Brain microvascular endothelial cell (primary cell): Measurements from ENCODE around the gene TESMIN.
A peak's percentile ranks its signal among the peaks of the same experiment; 100 is the strongest.

ENCODE experiments used
- DNase-seq: peaks from one replicate; pipeline ENCODE4 v3.0.0-alpha.2; 2020
- H3K27ac ChIP-seq: fragments of 250-450 bp; sonication (Bioruptor Pico); 2 replicates; pipeline ENCODE4 v1.5.1; 2020; ENCODE audit warnings: mild to moderate bottlenecking, moderate library complexity
- H3K27me3 ChIP-seq: fragments of 250-450 bp; sonication (Bioruptor Pico); replicated peaks from 2 replicates; pipeline ENCODE4 v1.5.1; 2020; ENCODE audit warnings: mild to moderate bottlenecking
- H3K36me3 ChIP-seq: fragments of 250-450 bp; sonication (Bioruptor Pico); replicated peaks from 2 replicates; pipeline ENCODE4 v1.5.1; 2020; ENCODE audit warnings: mild to moderate bottlenecking
- H3K4me3 ChIP-seq: 2 replicates; pipeline ENCODE4 v1.5.1; 2011; ENCODE audit warnings: low read depth, mild to moderate bottlenecking, control low read depth, low read length, moderate library complexity
- in situ Hi-C: cut with HindIII; loops from 2 replicates; pipeline ENCODE4 v1.10.0; 2017; ENCODE audit warnings: low sequenced_read_pairs, low pct_ligation_motif_present
- TF ChIP-seq, protein P1 (sequence below): IDR thresholded peaks from 2 replicates; pipeline ENCODE4 v1.5.1; 2011; ENCODE audit warnings: low read depth, mild to moderate bottlenecking, moderate library complexity, low read length, control low read depth, inconsistent platforms; ENCODE audit errors: missing control alignments

TESMIN gene, protein sequence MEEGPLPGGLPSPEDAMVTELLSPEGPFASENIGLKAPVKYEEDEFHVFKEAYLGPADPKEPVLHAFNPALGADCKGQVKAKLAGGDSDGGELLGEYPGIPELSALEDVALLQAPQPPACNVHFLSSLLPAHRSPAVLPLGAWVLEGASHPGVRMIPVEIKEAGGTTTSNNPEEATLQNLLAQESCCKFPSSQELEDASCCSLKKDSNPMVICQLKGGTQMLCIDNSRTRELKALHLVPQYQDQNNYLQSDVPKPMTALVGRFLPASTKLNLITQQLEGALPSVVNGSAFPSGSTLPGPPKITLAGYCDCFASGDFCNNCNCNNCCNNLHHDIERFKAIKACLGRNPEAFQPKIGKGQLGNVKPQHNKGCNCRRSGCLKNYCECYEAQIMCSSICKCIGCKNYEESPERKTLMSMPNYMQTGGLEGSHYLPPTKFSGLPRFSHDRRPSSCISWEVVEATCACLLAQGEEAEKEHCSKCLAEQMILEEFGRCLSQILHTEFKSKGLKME

DNA sequence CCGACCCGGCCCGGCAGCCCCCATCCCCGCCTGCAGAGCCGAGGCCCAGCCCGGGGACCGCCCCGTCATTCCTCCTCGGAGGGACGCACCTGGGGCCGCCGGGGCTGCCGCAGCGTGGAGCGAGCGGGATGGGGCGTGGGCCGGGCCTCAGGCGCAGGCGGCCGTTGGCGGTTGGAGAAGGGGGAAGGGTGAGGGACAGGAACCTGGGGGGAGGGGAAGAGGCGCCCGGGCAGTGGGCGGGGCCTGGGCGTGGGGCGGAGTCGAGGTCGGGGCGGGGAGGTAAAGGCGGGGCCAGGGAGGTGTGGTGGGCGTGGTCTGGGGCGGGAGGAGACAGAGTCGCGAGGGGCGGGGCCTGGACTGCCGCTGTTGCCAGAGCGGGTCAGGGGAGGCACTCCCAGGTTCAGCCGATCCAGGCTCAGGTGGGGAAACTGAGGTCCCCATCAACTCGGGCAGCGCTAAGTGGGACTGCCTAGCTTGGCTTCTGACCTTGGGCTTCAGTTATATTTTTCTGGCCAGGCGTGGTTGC, at the start of gene TESMIN:
Gene TESMIN, minus strand, starts transcription at position 190 of the 526 bp plus-strand sequence. CDS start 860 bp downstream, outside the sequence.
- peak within 1 kb of the TSS; percentile 36 for H3K4me3 ChIP-seq
- H3K27ac ChIP-seq, result no peak within 1 kb of the TSS
- in situ Hi-C loops, result no loop called here
- H3K27me3 ChIP-seq, result no peaks in the 10 kb centered on the region
- TF ChIP-seq, protein P1, sequence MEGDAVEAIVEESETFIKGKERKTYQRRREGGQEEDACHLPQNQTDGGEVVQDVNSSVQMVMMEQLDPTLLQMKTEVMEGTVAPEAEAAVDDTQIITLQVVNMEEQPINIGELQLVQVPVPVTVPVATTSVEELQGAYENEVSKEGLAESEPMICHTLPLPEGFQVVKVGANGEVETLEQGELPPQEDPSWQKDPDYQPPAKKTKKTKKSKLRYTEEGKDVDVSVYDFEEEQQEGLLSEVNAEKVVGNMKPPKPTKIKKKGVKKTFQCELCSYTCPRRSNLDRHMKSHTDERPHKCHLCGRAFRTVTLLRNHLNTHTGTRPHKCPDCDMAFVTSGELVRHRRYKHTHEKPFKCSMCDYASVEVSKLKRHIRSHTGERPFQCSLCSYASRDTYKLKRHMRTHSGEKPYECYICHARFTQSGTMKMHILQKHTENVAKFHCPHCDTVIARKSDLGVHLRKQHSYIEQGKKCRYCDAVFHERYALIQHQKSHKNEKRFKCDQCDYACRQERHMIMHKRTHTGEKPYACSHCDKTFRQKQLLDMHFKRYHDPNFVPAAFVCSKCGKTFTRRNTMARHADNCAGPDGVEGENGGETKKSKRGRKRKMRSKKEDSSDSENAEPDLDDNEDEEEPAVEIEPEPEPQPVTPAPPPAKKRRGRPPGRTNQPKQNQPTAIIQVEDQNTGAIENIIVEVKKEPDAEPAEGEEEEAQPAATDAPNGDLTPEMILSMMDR, result no peak
- peak; percentile 28 for DNase-seq
- no peaks in the 10 kb centered on the region for H3K36me3 ChIP-seq

DNA sequence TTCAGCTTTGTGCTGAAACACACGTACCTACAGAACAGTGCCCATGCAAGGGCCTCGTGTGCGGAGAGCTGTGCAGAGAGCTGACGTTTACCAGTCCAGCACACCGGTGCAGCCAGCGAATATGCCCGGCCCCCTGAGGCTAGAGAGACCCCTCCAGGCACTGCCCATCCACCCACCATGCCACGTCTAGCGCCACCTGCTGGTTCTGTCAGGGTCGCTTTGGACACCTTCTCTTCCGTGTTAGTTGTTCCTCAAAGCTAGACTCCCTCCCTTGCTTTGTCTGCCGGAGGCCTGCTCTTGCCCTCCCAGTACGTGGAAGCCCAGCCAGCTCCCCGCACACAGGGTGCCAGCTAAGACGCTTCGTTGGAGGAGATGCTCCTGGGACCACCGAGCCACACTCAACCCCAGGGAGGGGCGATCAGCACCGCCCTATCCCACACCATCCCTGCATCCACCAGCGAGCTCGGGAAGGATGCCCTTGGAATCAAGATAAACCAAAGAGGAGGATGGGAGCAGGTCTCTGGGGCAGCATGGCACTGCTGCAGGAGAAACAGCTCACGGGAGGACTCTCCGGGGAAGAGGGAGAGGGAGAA, 47.0 kb upstream of the TESMIN start:
- H3K4me3 ChIP-seq, result no peak overlapping the region
- no peak for DNase-seq

DNA sequence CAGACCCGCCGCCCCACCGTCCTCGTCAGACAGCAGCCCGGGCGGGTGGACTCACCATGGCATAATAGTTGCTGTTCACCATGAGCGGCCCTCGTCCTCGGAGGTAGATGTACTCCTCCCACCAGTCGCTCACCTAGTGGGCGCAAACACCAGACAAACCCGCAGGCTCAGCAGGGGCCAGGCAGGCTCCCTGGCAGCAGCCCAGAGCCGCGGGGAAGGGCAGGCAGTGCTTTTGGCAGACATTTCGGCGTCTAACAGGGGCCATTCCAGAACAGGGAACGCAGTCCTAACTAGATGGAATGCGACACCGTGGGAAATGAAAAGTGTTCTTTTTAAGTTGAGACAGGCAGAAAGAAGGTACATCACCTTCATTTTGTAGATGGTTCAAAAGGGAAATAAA, 45.5 kb upstream of the TESMIN start:
- H3K27ac ChIP-seq, result no peak overlapping the region
- no peaks in the 10 kb centered on the region for H3K27me3 ChIP-seq
- TF ChIP-seq, protein P1, result no peak
- no peak overlapping the region for H3K4me3 ChIP-seq
- H3K36me3 ChIP-seq, result no peaks in the 10 kb centered on the region
- DNase-seq, result no peak
- in situ Hi-C loops, result no loop called here

More for the DNA sequence above, 47.0 kb upstream of the TESMIN start:
- in situ Hi-C loops, result no loop called here
- TF ChIP-seq, protein P1, result peak; percentile 82
- Histone ChIP-seq H3K27me3 (no peaks in the 10 kb centered on the region), H3K36me3 (no peaks in the 10 kb centered on the region), H3K27ac (no peak overlapping the region)

DNA sequence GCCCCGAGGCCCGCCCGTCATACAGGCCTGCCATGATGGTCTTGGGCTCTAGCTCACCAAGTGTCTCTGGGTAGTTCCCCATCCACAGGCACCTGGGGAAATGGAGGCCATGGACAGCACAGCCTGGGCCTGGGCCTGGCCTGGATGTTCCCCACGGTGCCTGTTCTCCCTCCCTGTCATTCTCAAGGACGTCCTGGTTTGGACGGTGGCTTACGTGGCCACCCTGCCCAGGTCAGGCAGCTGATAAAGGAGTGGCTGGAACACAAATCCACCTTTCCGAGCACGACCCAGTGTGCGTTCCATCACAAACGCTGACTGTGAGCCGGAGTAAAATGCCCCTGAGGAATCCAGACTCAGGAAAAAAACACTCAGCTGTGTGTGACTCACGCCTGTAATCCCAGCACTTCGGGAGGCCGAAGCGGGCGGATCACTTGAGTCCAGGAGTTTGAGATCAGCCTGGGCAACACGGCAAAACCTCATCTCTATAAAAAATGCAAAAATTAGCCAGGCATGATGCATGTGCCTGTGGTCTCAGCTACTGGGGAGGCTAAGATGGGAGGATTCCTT, 41.2 kb upstream of the TESMIN start:
- no peaks in the 10 kb centered on the region for H3K36me3 ChIP-seq
- H3K27ac ChIP-seq, result no peak overlapping the region
- TF ChIP-seq, protein P1, result no peak
- H3K4me3 ChIP-seq, result no peak overlapping the region
- DNase-seq, result peak; percentile 19
- no peaks in the 10 kb centered on the region for H3K27me3 ChIP-seq
- in situ Hi-C loops, result no loop called here

DNA sequence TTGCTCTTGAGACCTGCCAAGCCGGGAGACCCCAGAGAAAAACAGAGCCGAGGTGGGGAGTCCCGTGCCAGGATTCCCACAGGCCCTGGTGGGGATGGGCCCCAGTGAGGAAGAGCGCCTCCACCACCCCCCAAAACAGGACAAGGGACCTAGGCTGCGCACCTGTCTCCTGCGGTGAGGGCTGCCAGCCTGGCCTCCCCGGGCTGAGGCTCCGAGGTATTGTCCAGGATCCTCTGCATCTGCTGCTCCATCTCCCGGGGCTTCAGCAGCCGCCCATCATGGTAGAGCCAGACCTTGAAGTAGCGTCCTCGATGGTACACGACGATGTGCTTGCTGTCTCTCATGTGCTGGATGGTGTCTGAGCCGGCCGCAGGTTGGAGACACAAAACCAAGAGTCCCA, 33.3 kb upstream of the TESMIN start:
- DNase-seq, result no peak
- Histone ChIP-seq H3K4me3 (no peak overlapping the region), H3K27me3 (no peaks in the 10 kb centered on the region), H3K36me3 (no peaks in the 10 kb centered on the region), H3K27ac (no peak overlapping the region)
- TF ChIP-seq, protein P1, result no peak
- in situ Hi-C loops, result no loop called here
